ENCODE measurements around the gene ZNF836.

DNA sequence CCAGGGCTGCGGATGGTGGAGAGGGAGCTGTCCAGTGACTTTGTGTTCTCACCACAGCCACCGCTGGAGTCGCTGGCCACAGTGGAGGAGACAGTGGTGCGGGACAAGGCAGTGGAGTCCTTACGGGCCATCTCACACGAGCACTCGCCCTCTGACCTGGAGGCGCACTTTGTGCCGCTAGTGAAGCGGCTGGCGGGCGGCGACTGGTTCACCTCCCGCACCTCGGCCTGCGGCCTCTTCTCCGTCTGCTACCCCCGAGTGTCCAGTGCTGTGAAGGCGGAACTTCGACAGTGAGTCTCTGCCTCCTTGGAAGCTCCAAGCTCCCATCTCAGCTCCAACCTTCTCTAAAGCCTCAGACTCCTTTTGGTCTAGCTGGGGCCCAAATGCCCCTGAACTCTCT, 39.8 kb upstream of the ZNF836 start:
- TF ChIP-seq, protein P1, sequence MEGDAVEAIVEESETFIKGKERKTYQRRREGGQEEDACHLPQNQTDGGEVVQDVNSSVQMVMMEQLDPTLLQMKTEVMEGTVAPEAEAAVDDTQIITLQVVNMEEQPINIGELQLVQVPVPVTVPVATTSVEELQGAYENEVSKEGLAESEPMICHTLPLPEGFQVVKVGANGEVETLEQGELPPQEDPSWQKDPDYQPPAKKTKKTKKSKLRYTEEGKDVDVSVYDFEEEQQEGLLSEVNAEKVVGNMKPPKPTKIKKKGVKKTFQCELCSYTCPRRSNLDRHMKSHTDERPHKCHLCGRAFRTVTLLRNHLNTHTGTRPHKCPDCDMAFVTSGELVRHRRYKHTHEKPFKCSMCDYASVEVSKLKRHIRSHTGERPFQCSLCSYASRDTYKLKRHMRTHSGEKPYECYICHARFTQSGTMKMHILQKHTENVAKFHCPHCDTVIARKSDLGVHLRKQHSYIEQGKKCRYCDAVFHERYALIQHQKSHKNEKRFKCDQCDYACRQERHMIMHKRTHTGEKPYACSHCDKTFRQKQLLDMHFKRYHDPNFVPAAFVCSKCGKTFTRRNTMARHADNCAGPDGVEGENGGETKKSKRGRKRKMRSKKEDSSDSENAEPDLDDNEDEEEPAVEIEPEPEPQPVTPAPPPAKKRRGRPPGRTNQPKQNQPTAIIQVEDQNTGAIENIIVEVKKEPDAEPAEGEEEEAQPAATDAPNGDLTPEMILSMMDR (IDR thresholded peaks at IDR 0.05; ENCODE audit: insufficient read depth, low read depth, low read length) = no peak
- TF ChIP-seq EZH2 (IDR thresholded peaks at IDR 0.05; ENCODE audit: insufficient read depth, low read length) = no peak
